ENCODE results near the gene ERMARD.

ERMARD gene

DNA sequence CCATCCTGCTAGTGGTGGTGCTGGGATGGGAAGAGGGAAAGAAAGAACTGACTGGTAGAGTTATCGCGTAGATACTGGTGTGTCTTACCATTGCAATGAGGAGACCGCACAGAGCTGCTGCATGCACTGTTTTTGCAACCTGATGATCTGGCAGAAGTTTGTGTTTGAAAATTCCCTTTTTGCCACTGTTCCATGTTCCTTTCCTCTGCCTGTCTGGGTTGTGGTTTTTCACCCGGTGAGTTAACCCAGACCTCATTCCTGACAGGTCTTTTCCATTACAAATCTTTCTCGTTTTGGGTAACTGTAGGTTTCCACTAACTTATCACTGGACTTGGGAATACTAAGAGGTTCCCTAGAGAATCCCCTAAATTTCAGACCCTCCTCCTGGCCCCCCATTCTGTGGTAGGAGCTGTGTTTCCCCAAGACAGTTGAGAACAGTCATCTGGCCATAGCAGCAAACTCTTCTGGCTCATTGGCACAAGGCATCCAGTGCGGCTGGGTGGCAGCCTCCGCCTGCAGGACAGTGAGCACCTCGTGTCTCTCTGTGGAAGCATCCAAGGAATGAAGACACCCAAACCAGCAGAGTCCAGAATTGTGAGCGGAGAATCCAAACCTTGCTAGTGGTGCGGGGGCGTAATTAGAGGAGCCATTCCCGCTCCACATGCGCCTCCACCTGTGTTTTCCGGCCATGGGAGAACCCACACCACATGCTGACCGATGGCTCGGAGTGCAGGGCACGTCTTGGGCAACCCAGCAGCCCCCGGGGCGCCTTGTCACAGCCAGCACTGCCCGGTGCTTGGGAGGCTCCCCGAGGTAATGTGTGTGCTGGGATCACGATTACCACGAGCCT lies 32.8 kb downstream of the ERMARD start:
- no peak for DNase-seq

GRCh38 chr6:169784821-169785340 lies 33.5 kb downstream of the ERMARD start:
- peak; percentile 37 for DNase-seq

DNA sequence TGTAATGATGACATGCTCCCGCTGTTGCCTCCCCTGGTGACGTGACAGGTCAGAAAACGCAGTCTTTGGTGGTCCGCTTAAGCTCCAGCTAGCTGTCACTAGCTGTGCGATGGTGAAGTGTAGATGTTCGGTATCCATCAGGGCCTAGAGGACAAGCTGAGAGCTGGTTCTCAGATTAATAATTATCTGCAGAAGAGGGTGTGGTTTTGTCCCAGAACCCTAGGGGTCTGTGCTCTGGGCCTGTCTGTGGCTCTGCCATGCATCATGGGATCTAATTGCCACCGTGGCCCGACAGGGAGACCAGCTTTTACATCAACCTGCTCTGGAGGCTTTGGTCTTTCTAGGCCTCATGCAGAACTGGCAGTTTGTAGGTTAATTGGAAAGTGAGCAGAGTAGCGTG lies 34.1 kb downstream of the ERMARD start:
- DNase-seq: peak; percentile 40

DNA sequence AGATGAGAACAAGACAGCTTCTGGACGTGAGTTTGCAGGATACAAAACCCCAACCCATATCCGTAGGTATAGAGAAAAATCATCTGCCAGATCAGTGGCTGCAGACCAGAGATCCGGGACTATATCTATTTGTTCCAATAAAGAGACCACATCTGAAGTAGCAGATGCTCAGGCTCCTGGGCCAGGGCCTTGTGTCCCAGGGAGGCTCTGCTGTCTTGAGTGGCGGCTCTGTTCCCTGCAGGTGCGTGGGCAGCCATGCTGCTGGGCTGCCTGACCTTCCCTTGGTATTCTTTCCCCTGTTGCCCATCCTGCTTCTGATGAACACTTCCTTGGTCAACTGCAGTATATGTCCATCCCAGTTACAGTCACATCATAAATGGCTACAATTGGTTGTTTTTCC lies 34.9 kb downstream of the ERMARD start:
- no peak for DNase-seq

DNA sequence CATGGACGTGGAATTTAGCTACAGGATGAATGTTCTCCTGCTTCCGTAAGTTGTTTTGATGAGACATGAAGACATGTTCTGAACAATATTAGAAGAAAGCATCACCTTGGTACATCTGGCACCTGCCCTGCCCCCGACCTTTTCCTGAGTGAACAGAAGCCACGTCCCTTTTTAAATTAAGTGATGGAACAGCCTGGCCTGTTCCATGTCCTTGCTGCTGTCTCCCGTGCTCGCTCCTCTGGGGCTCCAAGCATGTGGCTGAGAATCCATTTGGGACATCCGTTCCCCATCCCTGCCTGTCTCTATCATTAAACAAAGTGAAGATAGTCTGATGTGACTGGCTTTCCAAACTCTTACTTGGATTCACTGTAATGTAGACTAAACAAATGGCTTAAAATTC lies 36.4 kb downstream of the ERMARD start:
- peak; percentile 15 for DNase-seq

DNA sequence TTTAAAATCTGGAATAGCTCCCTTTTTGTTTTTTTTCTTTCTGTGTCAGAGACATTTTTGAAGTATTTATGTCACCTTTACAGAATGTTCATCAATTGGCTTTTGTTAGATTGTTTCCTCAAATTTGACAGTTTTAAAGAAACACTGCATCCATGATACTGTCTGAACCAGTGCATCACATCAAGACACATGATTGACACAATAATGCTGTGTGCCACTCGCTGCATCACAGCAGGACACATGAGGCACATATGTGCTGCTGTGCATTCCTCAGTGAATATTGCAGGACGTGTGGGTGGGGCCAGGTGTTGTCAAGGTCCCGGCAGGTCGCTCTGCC lies 37.4 kb downstream of the ERMARD start:
- DNase-seq: no peak

GRCh38 chr6:169789146-169789943 lies 37.9 kb downstream of the ERMARD start:
- DNase-seq: peak; percentile 48

- peak; percentile 90 for DNase-seq
These were observed 38.8 kb downstream of the ERMARD start for GRCh38 chr6:169789944-169790927.

- DNase-seq: no peak
These were observed 40.3 kb downstream of the ERMARD start for GRCh38 chr6:169791721-169792131.

DNA sequence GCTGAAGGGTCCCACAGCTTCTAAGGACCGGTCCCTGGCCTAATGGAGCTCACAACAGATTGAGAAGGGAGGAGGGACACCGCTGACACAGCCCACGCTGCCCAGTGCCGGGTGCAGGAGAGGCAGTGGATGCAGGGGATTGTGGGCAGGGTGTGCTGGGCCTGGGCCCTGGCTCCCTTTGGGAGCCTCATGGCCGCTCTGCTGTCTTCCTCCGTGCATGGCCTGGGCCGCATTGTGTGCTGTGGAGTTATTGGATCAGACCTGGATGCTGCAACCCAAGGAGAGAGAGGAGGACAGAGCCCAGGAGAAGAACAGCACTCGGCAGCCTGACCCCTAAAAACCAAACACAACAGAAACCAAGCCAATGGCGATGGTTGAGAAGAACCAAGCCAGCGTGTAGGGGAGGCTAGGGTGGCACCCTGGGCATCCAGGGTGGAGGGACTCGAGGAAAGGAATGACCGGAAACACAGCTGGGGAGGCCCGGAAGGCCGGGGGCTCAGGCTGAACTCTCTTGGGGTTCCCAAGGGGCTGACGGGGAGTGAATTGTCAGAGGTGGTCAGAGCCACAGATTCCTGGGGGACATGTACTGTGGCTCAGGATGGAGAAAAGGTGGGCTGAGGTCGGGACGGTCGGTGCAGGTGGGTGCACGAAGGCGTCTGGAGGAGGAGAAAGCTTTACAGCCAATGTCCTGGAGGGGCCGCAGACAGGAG lies 41.0 kb downstream of the ERMARD start:
- DNase-seq: no peak

DNA sequence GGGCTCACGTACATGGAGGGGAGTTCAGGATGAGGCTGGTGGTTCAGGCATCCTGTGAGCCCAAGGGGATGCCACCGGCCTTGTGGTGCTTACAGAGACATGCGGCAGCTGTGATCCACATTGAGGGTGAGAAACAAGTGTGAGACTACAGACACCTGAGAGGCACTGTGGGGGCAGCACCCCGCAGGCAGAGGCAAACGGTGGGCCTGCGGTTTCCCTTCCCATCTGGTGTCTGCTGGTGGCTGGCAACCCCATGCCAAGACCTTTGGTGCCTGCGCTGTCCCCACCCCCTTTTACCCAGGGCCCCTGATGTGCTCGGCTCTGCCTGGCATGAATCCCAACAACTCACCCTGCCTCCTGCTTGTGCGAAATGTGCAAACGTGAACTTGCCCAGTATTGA lies 42.0 kb downstream of the ERMARD start:
- DNase-seq: no peak

- DNase-seq: no peak
These were observed 43.1 kb downstream of the ERMARD start for GRCh38 chr6:169794317-169795055.

- DNase-seq: no peak
These were observed 43.8 kb downstream of the ERMARD start for GRCh38 chr6:169795196-169795595.

GRCh38 chr6:169798764-169799473 lies 47.5 kb downstream of the ERMARD start:
- DNase-seq: no peak

DNA sequence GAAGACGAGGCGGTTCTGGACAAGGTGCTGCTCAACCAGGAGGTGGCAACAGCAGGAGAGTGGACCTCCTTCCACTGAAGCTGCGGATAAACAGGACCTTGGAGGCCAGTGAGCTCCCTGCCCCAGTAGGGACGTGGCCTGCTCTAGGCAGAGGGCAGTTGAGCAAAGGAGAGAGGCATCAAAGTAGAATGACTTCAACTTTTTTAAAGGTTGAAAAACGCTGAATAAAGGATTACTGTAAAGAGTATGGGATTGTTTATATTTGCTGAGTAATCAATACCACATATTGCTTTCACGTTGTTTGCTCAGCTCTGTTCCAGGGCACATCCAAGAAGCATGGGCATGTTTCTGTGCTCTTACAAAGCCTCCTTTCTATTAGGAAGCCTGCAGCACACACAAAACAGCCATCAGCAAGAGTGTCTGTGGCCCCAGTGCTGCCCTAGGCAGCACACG lies 48.1 kb downstream of the ERMARD start:
- no peak for DNase-seq

DNA sequence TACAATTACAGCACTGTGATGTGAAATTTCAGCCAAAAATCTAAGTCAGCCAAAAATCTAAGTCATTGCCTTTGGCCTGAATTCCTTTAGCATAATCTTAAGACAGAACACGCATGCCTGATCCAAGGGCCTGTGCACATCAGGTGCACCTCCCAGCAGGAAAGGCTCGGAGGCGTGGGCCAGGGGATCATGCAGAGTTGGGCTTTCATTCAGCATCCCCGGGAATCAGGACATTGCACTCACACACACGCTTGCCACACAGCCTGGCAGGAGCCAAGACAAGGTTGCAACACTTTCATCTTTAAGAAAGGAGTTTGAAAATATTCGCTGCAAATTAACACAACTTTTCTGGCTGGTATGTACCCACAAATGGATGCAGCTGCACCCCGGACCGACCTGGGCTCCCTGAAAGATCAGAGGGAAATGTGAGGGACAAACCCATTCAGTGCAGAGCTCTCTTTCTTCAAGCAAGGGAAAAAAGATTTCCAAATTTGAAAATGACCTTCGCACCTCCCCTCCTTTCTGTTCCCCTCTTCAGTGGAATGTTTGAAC lies 48.8 kb downstream of the ERMARD start:
- DNase-seq: no peak

GRCh38 chr6:169800668-169801395 lies 49.4 kb downstream of the ERMARD start:
- DNase-seq: no peak

GRCh38 chr6:169801396-169802160 lies 50.2 kb downstream of the ERMARD start:
- DNase-seq: no peak

GRCh38 chr6:169802790-169803189 lies 51.4 kb downstream of the ERMARD start:
- no peak for DNase-seq
